Kasumi-1 (cell line): ENCODE results near the gene ABI1.
A peak's percentile ranks its signal among the peaks of the same experiment; 100 is the strongest.
"Not testable (repeated sequence)": the region's sequence is repeated elsewhere in the genome, so short reads cannot be mapped to it uniquely, and the experiment has no call there.

Experiments used
- DNase-seq, 2 experiments: peaks; one replicate each; lab custom pipeline; 2025; lab: John Stamatoyannopoulos, UW

Gene ABI1

DNA sequence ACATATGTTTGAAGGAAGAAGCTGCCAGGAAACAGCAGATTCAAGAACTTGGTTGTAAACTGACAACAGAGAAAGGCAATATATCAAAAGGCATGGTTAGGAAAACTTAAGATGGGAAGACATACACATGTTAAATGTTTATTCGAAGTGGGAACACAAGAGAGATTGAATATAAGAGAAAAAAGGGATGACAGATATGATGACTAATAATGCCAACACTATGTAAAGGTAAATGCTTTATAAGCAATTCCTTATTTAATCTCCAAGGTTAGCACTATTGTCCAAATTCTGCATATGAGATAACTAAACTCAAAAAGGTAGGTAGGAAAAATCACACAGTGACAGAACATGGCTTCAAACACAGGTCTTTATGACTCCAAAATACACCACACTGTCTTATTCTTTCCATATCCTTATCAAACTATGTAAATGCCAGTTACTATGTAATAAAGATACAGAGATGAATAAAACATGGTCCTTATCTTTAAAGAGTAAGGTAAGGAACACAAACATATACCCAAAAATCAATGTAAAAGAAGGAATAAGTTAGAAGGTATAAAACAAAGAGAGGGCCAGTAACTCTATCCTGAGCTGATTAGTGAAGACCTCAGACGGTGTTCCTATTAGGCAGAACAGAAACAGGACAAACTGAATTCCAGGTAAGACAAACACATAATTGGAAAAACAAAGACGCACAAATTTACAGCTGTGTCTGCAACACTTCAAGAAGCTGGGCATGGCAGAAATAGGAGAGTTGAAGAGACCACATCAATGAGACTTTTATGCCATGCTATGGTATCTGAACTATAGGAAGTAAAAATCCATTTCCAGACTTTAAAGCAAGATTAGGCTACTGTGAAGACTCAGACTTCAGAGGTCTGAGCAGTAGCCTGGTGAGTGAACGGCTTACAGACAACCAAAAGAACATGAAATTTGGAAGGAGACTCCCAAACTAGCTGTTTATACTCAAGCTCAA, 56.1 kb downstream of the ABI1 start:
- DNase-seq: no peak

DNA sequence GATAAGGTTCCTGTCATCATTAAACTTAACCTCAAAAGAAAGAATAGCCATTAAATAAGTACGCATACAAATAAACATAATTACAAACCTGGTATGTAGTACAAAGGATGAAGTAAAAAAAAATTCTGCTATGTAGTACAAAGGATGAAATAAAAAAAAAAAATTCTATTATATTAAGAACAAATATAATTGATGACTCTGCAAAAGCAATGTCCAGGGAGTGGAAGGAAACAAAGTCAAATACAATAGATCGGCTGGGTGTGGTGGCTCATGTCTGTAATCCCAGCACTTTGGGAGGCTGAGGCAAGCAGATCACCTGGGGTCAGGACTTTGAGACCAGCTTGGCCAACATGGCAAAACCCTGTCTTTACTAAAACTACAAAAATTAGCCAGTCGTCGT, 56.9 kb downstream of the ABI1 start:
- no peak for DNase-seq

DNA sequence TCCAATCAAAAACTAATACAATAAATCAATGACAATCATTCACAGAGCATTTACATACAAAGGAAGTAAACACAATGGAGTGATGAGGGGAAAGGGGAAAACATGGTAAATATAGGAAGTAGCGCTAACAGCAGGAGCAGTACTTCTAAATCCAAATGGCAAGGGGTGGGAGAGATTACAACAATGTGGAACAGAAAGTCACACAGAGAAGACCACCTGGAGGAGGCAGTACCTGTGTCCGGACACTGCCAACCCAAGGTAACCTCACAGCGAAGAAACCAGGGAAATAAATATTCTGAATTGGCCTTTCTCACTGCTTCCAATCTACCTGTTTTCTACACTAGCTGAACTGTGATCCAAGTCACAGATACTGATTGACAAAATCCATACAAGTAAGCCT, 58.2 kb downstream of the ABI1 start:
- DNase-seq: no peak

DNA sequence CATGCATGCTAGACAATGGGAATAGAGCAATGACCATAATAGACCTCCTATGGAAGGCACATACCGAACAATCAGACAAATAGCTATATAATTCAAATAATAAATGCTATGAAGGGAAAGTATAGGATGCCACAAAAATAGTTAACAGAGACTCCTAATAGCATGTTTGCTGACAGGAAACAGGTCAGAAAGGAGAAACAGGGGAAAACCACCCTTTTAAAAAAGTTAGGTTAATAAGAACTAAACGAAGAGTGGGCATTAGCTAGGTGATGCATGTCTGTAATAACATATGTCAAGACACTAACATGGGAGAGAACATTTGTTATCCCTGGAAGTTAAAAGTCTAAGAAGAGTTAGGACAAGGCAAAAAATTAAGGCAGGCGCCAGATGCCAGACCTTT, 58.9 kb downstream of the ABI1 start:
- no peak for DNase-seq

DNA sequence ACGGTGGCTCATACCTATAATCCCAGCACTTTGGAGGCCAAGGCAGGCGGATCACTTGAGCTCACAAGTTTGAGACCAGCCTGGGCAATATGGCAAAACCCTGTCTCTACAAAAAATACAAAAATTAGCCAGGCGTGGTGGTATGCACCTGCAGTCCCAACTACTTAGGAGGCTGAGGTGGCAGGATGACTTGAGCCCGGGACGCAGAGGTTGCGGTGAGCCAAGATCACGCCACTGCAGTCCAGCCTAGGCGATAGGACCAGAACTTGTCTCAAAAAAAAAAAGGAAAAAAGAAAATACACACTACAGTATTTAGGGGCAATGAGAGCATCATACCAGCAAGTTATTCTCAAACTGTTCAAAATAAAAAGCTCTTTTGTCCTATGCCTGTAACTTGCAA, 59.5 kb downstream of the ABI1 start:
- no peak for DNase-seq

DNA sequence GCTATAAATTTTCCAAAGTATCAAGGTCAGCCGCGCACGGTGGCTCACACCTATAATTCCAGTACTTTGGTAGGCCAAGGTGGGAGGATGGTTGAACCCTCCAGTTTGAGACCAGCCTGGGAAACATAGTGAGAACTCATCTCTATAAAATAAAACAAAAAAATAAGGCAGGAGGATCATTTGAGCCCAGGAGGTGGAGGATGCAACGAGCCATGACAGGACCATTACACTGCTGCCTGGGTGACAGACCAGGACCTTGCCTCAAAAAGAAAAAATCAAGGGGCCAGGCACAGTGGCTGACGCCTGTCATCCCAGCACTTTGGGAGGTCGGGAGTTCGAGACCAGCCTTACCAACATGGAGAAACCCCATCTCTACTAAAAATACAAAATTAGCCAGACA, 60.3 kb downstream of the ABI1 start:
- DNase-seq: no peak

DNA sequence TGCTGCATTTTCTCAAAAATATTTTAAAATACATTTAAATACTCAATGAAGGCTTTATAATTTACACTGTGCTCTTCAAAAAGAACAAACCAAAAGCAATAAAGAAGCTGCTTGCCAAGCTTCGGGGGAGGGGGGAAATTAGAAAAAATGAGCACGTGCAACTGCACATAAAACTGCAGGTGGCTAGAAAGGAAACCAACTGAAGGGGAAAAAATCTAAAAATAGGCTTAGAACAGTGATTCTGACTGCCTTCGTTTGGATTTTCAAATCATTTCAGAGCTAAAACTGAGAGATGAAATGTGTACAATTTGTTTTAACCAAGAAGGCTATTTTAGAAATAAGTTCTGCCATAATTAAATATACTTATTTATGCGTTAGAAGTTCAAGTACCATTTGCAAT, 61.4 kb downstream of the ABI1 start:
- DNase-seq: peak; percentile 60 to 65

DNA sequence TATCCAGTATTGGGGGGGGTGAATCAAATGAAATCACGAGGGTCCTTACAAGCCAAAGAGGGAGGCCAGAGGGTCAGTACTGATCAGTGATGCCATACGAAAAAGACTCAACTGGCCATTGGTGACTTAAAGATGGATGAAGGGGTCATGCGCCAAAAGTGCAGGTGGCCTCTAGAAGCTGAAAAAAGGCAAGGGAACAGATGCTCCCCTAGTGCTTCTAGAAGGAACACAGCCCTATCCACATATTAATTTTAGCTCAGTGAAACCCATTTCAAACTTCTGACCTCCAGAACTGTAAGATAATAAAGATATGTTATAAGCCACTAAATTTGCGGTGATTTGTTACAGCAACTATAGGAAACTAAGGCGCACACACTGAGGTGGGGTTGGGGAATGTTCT, 62.5 kb downstream of the ABI1 start:
- DNase-seq: no peak

DNA sequence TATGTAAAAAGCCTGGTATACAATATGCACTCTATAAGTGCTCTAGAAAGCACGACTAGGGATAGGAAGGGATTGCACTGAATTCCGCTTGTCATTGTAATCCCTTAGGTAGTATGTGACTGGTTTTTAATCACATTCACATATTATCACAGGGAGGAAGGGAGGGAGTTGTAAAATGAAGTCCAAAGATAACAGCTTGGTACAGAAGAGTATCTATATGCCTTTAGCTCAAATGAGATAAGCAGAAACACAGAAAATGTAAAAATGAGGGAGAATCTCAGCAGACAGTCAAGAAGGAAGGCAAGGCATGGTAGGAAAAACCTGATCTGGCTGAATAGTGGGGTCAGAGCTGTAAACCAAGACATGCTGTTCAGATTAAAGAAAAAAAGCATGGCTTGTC, 63.4 kb downstream of the ABI1 start:
- no peak for DNase-seq

DNA sequence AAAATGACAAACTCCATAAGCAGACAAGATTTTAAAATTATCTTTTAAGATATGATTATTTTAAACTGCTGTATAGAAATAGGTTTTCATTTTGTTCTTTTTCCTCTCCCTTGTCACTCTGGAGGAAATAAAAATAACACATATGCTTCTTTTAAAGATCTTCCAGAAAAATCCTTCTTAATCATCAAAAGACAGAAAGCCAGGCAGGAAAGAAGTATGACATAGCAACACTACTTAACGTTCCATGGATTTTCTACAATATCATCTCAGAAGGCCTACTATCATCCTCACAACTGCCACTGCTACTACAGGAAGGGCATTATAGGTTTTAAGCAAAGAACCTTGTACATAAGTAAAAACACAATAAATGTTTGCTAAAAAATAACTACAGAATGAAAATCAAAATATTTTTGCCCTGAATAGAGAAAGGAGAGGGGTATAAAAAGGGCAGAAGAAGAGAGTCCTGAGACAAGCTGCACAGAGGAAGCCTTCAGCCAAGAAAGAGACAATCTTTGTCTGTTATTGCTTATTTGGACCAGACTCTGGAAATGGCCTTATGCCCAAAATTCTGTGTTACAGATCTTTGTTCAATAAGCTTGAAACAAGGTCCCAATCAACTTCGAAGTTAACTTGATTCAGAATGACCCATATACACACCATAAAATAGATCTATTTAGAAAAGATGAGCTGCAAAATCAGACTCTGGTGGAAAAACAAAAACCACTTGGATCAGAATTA, 67.8 kb downstream of the ABI1 start:
- no peak for DNase-seq

DNA sequence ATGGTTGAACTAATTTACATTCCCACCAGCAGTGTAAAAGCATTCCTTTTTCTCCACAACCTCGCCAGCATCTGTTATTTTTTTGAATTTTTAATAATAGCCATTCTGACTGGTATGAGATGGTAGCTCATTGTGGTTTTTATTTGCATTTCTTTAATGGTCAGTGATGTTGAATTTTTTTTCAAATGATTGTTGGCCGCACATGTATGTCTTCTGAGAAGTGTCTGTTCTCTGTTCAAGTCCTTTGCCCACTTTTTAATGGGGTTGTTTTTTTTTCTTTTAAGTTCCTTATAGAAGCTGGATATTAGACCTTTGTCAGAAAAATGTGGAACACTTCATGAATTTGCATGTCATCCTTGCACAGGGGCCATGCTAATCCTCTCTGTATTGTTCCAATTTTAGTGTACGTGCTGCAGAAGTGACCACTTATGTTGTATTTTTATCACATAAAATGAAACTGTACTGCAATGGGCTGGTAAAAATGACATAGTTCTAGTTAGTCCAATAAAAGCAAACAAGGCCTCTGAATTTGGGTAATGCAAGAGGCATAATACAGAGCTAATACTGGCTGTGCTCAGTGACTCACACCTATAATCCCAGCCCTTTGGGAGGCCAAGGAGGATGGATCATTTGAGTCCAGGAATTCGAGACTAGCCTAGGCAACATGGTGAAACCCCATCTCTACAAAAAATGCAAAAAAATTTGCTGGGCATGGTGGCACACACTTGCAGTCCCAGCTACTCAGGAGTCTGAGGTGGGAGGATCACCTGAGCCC, 70.3 kb downstream of the ABI1 start:
- DNase-seq: no peak

DNA sequence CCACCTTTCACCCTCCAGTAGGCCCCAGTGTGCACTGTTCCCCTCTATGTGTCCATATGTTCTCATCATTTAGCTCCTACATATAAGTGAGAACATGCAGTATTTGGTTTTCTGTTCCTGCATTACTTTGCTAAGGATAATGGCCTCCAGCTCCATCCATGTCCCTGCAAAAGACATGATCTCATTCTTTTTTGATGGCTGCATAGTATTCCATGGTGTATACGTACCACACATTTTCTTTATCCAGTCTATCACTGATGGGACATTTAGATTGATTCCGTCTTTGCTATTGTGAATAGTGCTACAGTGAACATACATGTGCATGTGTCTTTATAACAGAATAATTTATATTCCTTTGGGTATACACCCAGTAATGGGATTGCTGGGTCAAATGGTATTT, 71.0 kb downstream of the ABI1 start:
- not testable (repeated sequence) for DNase-seq

DNA sequence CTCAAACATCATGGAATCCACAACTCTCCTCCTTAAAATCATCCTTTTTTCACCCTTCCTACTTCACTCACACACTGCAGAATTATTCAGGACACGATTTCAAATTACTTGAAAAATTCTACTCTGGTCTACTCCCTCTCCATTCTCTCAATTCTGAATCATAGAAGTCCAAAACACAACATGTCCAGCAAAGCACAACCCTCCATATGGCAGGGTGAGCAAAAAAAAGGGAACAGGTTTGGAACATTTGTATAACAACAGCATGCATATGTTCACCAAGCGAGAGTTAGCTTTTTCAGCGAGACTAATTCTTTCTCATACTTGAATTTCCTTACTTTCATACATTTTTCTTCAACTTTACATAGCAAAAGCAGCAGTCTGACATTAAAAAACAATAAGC, 73.4 kb downstream of the ABI1 start:
- DNase-seq: no peak

DNA sequence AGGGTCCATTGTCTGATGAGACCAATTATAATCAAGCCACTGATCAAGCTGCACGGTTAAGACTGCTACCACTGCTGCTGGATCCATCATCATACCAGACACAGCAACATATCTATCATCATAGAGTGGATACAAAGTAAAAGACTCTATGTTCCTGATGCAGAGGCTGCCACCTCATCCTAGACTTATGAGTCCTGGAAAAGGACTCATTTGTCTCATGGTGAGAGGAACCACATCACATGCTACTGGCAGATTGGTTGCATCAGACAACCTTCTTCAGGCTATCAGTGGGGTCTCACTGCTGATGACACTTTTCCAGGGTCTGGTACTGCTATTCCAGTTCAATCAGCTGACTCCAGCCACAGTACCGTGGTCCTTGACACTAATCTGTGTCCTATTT, 79.0 kb downstream of the ABI1 start:
- no peak for DNase-seq

DNA sequence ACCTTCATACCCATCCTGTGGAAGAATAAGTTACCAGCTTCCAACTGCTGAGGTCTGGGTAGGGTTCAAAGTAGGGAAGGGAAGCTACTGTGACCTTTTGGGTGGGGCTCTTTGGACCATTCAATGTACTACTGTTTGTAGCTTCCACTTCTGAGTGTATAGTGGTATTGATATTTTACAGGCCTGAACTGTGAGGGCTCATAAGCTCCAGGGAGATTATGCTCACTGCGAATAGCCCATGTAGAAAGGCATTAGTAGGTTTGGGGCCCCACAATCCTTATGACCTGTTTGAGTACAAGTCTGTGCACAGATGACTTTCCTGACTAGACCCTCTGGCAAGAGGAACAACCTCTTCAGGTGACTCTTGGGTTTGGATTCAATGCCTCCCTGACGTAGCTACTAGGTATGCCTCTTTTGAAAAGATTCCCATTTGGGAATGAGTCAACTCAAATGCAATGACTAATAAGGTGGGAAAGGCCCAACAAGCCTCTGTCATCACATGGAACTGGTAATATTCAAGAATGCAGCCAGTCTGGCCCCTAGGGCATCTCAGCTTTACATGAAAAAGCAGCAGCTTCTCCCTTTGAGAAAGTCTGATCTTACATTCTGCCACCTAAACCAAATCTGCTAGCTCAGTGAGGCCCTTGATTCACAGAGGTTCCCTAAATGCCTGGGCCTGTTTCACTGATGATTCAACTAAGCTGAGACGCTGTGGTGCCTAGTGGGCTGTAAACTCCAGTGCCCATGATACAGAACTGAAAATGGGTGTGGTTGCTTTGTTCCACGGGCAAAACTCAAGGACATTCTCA, 79.8 kb downstream of the ABI1 start:
- DNase-seq: no peak

DNA sequence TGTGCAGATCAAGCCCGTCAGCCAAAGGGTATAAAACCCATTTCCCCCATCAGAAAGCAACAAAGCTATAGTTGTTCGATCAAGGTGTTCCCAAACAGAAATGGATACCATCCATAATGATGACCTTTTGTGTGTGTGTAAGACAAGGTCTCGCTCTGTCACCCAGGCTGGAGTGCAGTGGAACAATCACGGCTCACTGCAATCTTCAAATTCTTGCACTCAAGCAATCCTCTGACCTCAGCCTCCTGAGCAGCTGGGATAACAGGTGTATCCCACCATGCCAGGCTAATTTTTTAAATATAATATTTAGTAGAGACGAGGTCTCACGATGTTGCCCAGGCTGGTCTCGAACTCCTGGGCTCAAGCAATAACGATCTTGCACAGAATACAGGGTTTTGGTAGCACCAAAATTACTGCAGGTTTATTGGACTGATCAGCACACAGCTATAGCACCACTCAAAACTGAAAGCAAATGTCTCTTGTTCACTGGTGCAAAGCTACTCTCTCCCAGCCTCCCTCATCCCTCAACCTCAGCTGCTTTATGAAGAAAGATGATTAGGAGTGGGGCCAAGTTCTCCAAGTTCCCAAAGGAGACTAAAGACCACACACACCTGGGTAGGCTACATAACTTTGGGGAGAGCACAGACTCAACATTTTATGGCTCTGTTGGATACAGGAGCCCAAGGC, 80.5 kb downstream of the ABI1 start:
- DNase-seq: no peak

DNA sequence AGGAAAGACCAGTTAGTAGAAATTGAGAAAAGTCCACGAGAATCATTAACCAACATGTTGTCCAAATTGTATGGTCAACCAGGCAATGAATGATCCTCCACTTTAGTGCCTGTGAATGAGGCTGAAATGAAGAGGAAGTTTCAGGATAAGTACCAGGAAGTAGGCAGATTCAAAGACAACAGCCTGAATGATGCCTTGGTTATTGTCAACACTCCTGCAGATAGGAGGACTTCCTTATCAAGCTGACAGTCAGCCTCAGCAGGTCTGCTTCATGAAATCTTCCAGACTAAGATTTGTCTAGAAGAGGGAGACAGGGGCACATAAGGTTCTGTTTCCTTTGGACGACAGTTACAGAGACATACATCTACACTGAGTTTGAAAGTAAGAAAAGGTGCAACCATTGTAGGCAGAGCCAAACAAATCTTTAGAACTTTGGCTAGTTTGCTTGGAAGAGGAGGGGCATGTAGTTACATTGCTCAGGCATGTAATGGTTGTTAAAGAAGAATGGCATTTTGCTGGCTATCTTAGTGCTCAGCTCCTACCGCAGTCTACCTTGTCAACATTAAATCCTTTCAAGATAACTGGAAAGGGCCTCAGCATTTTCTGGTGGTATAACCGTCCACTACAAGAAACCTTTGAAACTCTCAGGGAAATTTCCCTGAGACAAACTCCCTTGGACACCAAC, 81.4 kb downstream of the ABI1 start:
- DNase-seq: peak in 1 of 2 experiments; percentile 13

DNA sequence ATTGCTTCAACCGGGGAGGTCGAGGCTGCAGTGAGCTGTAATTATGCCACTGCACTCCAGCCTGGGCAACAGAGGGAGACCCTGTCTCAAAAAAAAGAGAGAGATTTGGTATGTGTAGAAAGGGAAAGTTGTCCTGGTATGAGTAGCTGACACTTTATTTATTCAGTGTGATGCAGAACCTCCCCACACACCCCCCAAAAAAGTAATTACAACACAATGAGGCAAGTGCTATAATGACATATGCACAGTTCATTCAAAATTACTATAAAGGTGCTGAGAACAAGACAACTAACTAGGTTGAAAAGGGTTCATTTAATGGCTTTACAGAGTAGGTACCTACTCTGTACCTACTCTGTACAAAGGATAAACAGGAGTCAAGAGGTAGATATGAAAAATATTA, 83.1 kb downstream of the ABI1 start:
- DNase-seq: no peak

DNA sequence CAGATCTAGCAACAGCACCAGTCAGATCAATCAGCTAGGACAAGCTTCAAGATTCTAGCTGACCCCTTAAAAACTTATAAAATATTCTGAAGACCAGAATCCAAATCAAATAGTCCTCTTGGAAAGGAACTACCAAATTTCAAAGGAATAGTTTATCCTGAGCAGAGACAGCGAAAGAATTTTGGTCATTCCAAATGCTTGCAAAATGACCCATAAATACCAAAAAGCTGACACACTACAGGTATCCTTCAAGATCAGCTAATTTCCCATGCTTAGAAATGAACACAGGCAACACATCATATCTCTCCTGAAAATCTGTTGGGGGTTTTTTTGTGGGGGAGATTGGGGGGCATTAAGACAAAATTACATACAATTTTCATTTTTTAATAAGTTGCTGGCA, 84.5 kb downstream of the ABI1 start:
- no peak for DNase-seq

DNA sequence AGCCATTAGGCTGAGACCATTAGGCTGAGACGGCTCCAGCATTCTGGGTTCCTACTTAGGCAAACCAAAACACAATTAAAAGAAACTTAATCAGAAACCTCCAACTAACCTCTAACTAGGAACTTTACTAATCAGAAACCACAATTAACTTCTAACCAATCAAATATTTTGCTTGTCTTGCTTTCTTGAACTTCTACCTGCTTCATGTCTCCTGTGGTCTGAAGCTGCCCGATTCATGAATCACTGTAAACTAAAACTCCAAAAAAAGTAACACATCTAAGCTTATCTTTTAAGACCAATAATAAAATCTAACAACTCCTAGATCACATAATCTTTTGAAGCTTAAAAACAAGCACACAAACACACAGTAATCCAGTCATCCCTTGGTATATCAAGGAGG, 87.1 kb downstream of the ABI1 start:
- no peak for DNase-seq

DNA sequence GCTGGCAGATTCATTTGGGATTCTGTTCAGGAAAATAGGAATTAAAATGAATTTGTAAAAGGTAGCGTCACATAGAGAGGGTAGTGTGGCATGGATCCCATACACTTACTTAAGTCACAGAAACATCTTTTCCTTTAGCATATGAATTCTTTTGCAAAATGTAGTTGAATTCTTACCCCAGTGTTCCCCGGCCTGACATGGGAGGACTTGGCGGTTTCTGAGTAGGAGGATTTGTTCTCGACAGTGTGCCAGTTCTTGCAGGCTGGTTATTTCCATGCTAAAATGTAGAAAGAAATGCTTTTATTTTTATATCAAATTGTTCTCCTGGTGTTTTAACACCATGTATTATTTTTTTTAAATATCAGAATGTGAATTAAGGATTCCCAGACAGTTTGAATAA, 90.7 kb downstream of the ABI1 start:
- no peak for DNase-seq
